Calu3 (cell line): Measurements from ENCODE around the gene CIROP. TPM values are rescaled to one million over a fixed set of nuclear protein-coding genes. Genes with fewer than 3 reads are reported as not detected.

Experiments
- BruUV-seq: library from RNA; stranded (reverse); fragments of 400-500 nt; replicated peaks from 2 replicates; lab custom pipeline; 2021; lab: Mats Ljungman, UMichigan
- CTCF ChIA-PET: fragments of 300-600 bp; sonication (Branson Sonifier 250); formaldehyde crosslinking; loops from one replicate; lab custom pipeline; 2022; ENCODE audit warnings: antibody characterized with exemption; lab: Charles Lee
- DNase-seq: peaks from one replicate; pipeline ENCODE4 v3.0.0; 2022
- H3K27ac Mint-ChIP-seq: one replicate; pipeline ENCODE4 v1.8.0; 2022; ENCODE audit warnings: mixed read lengths; ENCODE audit not compliant: unreplicated experiment
- H3K27me3 Mint-ChIP-seq: one replicate; pipeline ENCODE4 v1.8.0; 2022; ENCODE audit warnings: mixed read lengths; ENCODE audit not compliant: unreplicated experiment
- H3K36me3 Mint-ChIP-seq: one replicate; pipeline ENCODE4 v1.8.0; 2022; ENCODE audit warnings: mild to moderate bottlenecking, moderate library complexity, mixed read lengths; ENCODE audit not compliant: insufficient read depth, unreplicated experiment
- H3K4me1 Mint-ChIP-seq: one replicate; pipeline ENCODE4 v1.8.0; 2022; ENCODE audit warnings: mild to moderate bottlenecking, low read depth, mixed read lengths; ENCODE audit not compliant: unreplicated experiment
- H3K4me3 Mint-ChIP-seq: one replicate; pipeline ENCODE4 v1.8.0; 2022; ENCODE audit warnings: mild to moderate bottlenecking, low read depth, moderate library complexity, mixed read lengths; ENCODE audit not compliant: unreplicated experiment
- H3K9me3 Mint-ChIP-seq: one replicate; pipeline ENCODE4 v1.8.0; 2022; ENCODE audit warnings: low read depth, mixed read lengths; ENCODE audit not compliant: unreplicated experiment
- intact Hi-C: fragments of 100-400 bp; cut with micrococcal nuclease; formaldehyde crosslinking; loops from one replicate; pipeline ENCODE4 v1.10.0; 2022; ENCODE audit not compliant: unreplicated experiment
- total RNA-seq: library from RNA; stranded (reverse); gene quantifications from 2 replicates; pipeline ENCODE4 v1.2.3, GENCODE V29; 2022
- TF ChIP-seq, protein P1 (sequence below): fragments of 200-600 bp; IDR thresholded peaks from one replicate; pipeline ENCODE4 v1.8.0; 2022; ENCODE audit warnings: antibody characterized with exemption; ENCODE audit not compliant: unreplicated experiment

CIROP gene
- total RNA-seq, 1 experiment from 2014 or later, result not detected

DNA sequence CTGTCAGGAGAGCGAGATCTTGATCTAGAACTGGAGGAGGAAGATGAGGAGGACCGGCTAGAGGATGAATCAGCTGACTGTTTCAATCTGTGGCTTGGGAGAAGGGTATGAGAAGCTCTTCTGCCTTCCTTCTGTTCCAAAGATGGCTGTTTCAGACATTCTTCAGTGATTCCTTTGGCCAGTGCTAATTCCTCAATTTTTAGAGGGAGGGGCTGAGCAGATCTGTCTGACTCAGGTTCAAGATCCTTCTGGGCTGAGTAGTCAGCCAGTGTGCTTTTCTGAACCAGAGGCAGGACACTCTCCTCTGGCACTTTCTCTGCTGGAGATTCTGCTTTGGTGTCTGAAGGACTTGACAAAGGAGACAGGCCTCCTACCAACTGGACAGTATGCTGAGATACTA is 25.1 kb downstream of the CIROP start:
- TF ChIP-seq, protein P1, sequence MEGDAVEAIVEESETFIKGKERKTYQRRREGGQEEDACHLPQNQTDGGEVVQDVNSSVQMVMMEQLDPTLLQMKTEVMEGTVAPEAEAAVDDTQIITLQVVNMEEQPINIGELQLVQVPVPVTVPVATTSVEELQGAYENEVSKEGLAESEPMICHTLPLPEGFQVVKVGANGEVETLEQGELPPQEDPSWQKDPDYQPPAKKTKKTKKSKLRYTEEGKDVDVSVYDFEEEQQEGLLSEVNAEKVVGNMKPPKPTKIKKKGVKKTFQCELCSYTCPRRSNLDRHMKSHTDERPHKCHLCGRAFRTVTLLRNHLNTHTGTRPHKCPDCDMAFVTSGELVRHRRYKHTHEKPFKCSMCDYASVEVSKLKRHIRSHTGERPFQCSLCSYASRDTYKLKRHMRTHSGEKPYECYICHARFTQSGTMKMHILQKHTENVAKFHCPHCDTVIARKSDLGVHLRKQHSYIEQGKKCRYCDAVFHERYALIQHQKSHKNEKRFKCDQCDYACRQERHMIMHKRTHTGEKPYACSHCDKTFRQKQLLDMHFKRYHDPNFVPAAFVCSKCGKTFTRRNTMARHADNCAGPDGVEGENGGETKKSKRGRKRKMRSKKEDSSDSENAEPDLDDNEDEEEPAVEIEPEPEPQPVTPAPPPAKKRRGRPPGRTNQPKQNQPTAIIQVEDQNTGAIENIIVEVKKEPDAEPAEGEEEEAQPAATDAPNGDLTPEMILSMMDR, result no peak
- Mint-ChIP-seq H3K4me1 (peaks cover 23% of the 10 kb centered on the region), H3K9me3 (no peaks in the 10 kb centered on the region), H3K4me3 (no peak overlapping the region), H3K27me3 (no peaks in the 10 kb centered on the region), H3K27ac (no peak overlapping the region), H3K36me3 (peaks cover 61% of the 10 kb centered on the region)
- no TSS peak for BruUV-seq
- CTCF ChIA-PET, result no interaction called here
- intact Hi-C loops, result no loop called here
- no peak for DNase-seq

DNA sequence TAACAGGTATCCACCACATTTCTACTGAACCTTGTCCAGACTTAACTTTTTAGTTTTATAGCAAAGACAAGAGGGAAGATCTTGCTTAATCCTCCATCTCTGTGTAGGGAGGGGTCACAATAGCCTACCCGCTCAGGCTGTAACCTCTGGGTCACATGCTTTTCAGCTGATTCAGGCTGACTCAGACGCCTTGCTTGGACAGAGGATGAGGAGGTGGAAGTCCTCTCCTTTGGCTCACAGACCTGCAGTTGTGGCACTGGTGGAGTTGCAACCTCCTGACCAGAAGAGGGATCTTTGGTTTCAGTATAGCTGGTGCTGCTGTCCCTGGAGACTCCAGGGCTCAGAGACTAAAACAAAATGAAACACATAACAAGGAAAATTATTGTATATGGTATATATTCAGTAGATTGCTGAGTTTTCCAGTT is 26.1 kb downstream of the CIROP start:
- H3K27ac Mint-ChIP-seq, result no peak overlapping the region
- peaks cover 59% of the 10 kb centered on the region for H3K36me3 Mint-ChIP-seq
- CTCF ChIA-PET, result interaction anchor here (0.7 to 3.2 kb wide), 3 partner anchors 10 to 16 kb away, joined by 3 to 11 read pairs (median 11); partner anchors contain the start of genes ACIN1 and C14orf119
- DNase-seq, result peak; percentile 40
- TF ChIP-seq, protein P1, result no peak
- peaks cover 23% of the 10 kb centered on the region for H3K4me1 Mint-ChIP-seq
- intact Hi-C loops, result no loop called here
- no TSS peak for BruUV-seq
- H3K27me3 Mint-ChIP-seq, result no peaks in the 10 kb centered on the region
- no peak overlapping the region for H3K4me3 Mint-ChIP-seq
- H3K9me3 Mint-ChIP-seq, result no peaks in the 10 kb centered on the region

DNA sequence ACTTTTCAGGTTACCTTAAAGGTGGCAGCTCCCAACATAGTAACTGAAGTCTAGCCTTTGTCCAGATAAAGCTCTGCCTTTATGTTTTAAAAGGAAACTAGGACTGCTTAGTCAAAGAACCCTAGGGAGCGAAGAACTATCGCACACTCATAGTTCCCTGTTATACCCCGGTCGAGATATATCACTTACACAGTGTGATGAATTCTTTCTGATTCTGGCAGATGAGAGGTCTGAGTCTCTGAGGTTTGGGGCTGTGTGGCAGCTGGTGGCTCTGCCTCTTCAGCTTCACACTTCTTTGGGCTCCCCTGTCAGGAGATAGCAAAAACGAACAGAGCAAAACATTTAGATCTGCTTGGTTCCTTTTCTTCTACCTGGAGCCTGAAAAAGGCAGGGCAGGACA is 26.8 kb downstream of the CIROP start:
- intact Hi-C loops, result loop anchor here (2.0 kb wide), 1 partner anchor 109 kb away; no protein-coding TSS in a partner anchor
- CTCF ChIA-PET, result interaction anchor here (2.5 to 3.2 kb wide), 2 partner anchors 9 to 17 kb away, joined by 11 read pairs; partner anchors contain the start of genes ACIN1 and C14orf119
- H3K9me3 Mint-ChIP-seq, result no peaks in the 10 kb centered on the region
- BruUV-seq, result no TSS peak
- no peak for DNase-seq
- no peak overlapping the region for H3K4me3 Mint-ChIP-seq
- H3K27ac Mint-ChIP-seq, result no peak overlapping the region
- TF ChIP-seq, protein P1, result no peak
- peaks cover 23% of the 10 kb centered on the region for H3K4me1 Mint-ChIP-seq
- no peaks in the 10 kb centered on the region for H3K27me3 Mint-ChIP-seq
- peaks cover 63% of the 10 kb centered on the region for H3K36me3 Mint-ChIP-seq

DNA sequence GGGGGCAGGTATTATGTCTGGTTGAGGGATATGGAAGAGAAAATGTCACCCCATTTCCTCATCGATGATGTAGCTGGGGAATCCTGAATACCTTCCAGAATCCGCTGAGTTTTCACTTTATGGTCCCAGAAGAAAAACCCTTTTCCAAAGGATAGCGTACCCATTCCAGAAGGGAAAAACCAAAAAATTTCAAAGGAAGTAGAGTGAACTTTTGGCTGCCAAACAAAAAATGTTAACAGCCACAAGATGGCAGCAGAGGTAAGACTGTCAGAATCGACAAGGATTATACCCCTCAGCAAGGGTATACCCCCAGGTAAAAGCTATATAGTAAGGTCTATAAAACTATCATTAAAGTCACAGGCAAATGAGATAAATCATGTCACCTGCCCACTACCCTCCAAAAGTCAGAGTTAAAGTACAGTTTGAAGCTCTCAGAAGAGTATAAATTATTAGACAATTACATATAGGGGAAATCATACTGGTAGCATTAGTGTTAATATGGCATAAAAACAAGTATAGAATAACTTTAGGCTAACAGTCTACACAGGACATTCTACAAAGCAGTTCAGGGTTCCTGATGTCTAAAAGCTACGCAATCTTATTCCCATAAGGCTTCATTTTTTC is 27.9 kb downstream of the CIROP start:
- no peaks in the 10 kb centered on the region for H3K27me3 Mint-ChIP-seq
- intact Hi-C loops, result loop anchor here (2.0 kb wide), 1 partner anchor 110 kb away; no protein-coding TSS in a partner anchor
- H3K4me3 Mint-ChIP-seq, result no peak overlapping the region
- no peak overlapping the region for H3K27ac Mint-ChIP-seq
- TF ChIP-seq, protein P1, result peak; percentile 36
- H3K9me3 Mint-ChIP-seq, result no peaks in the 10 kb centered on the region
- BruUV-seq, result no TSS peak
- peaks cover 69% of the 10 kb centered on the region for H3K36me3 Mint-ChIP-seq
- H3K4me1 Mint-ChIP-seq, result peaks cover 29% of the 10 kb centered on the region
- no peak for DNase-seq
- CTCF ChIA-PET, result interaction anchor here (1.4 to 3.2 kb wide), 4 partner anchors 8 to 44 kb away, joined by 4 to 11 read pairs (median 8); partner anchors contain the start of genes ACIN1 and C14orf119
